ENCODE data around the gene GPR27. TPM values are rescaled to one million over a fixed set of nuclear protein-coding genes. Genes with fewer than 3 reads are reported as not detected.

GPR27 gene
- total RNA-seq, 1 experiment from 2014 or later, result 0.07 TPM

DNA sequence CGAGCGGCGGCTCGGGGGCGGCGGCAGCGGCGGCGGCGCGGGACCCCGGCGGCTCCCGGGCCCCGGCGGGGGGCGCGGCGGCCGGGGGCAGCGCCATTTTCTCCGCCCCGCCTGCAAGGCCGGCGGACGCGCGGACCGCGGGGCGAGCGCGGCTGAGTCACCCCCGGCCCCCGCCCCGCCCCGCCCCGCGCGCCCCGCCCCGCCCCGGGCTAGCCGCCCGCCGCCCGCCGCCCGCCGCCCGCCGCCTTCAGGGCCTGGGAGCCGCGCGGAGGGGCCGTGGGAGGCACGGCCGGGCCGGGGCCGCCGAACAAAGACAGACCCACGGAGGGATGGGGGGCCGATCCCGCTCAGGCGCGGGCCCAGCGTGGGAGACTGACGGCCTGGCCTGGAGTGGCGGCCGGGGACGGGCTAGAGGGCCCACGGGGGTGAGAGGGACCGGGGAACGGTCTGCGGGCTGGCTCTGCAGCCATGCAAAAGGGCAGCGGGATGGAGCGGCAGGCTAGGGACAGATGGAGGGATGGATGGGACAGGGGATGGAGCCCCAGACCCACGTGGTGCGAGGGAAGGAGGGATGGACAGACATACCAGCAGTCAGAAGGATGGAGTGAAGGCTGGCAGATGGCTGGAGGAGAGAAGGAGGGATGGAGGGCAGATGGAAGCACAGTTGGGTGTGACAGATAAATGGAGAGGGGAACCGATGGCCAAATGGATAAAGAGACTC lies 28.2 kb upstream of the GPR27 start, which contains the start of gene EIF4E3:
TSS of gene EIF4E3 (minus strand) at position 132 of the 721 bp plus-strand sequence. CDS start at position 97, 35 bp downstream.
- H3K4me1 ChIP-seq (ENCODE audit: insufficient read depth, low read length), result peaks cover 9% of the 10 kb centered on the region
- H4K20me1 ChIP-seq (ENCODE audit: low read length), result no peaks in the 10 kb centered on the region
- H3K4me2 ChIP-seq (ENCODE audit: low read length), result peak within 1 kb of the TSS; percentile 96
- H3K9me2 ChIP-seq (replicated peaks; ENCODE audit: low read length), result no peaks in the 10 kb centered on the region
- peak within 1 kb of the TSS; percentile 39; the same call in 1 of the 2 replicates for H3K9ac ChIP-seq (ENCODE audit: low read length)
- H2AFZ ChIP-seq (ENCODE audit: low read length), result peak within 1 kb of the TSS; percentile 98
- ATAC-seq (peak; percentile 61), DNase-seq (peak; percentile 35)
- TF ChIP-seq, protein P1, sequence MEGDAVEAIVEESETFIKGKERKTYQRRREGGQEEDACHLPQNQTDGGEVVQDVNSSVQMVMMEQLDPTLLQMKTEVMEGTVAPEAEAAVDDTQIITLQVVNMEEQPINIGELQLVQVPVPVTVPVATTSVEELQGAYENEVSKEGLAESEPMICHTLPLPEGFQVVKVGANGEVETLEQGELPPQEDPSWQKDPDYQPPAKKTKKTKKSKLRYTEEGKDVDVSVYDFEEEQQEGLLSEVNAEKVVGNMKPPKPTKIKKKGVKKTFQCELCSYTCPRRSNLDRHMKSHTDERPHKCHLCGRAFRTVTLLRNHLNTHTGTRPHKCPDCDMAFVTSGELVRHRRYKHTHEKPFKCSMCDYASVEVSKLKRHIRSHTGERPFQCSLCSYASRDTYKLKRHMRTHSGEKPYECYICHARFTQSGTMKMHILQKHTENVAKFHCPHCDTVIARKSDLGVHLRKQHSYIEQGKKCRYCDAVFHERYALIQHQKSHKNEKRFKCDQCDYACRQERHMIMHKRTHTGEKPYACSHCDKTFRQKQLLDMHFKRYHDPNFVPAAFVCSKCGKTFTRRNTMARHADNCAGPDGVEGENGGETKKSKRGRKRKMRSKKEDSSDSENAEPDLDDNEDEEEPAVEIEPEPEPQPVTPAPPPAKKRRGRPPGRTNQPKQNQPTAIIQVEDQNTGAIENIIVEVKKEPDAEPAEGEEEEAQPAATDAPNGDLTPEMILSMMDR (conservative IDR thresholded peaks at IDR 0.05; ENCODE audit: low read depth, low read length), result no peak
- TF ChIP-seq EZH2phosphoT487 (IDR thresholded peaks at IDR 0.05; ENCODE audit: borderline replicate concordance, low read length) (no peak), EZH2 (IDR thresholded peaks at IDR 0.05; ENCODE audit: low read length, unreplicated experiment) (no peak)
- H3K27me3 ChIP-seq (ENCODE audit: low read length), result no peaks in the 10 kb centered on the region; the same call in 1 of the 2 replicates
- H3K27ac ChIP-seq (ENCODE audit: low read length), result no peak within 1 kb of the TSS
- H3K36me3 ChIP-seq (ENCODE audit: low read depth, low read length), result no peaks in the 10 kb centered on the region
- no TSS peak for BruUV-seq (replicated peaks)
- ChIA-PET CTCF (interaction anchor here (1.1 kb wide), 1 partner anchor 15 kb away, joined by 6 read pairs; no protein-coding TSS in a partner anchor), POLR2A (ENCODE audit: unreplicated experiment) (no interaction called here)
- peak within 1 kb of the TSS; percentile 82 for H3K4me3 ChIP-seq (ENCODE audit: low read length)
- no peaks in the 10 kb centered on the region for H3K79me2 ChIP-seq (ENCODE audit: low read length)
- no peaks in the 10 kb centered on the region for H3F3A ChIP-seq (ENCODE audit: low read length, unreplicated experiment)
- intact Hi-C loops (cut with micrococcal nuclease), result loop anchor here (5.0 kb wide), 2 partner anchors 132 to 1097 kb away; no protein-coding TSS in a partner anchor
- H3K9me3 ChIP-seq (ENCODE audit: low read length), result no peaks in the 10 kb centered on the region

GRCh38 chr3:71726146-71726545 lies 27.5 kb upstream of the GPR27 start:
- no peaks in the 10 kb centered on the region for H3K9me2 ChIP-seq (replicated peaks; ENCODE audit: low read length)
- no TSS peak for BruUV-seq (replicated peaks)
- intact Hi-C loops (cut with micrococcal nuclease), result loop anchor here (5.0 kb wide), 2 partner anchors 131 to 1096 kb away; no protein-coding TSS in a partner anchor
- no peaks in the 10 kb centered on the region for H4K20me1 ChIP-seq (ENCODE audit: low read length)
- no peak overlapping the region for H3K27ac ChIP-seq (ENCODE audit: low read length)
- no peak overlapping the region for H3K4me2 ChIP-seq (ENCODE audit: low read length)
- ChIA-PET POLR2A (ENCODE audit: unreplicated experiment) (no interaction called here), CTCF (no interaction called here)
- DNase-seq (no peak), ATAC-seq (no peak)
- TF ChIP-seq, protein P1 (conservative IDR thresholded peaks at IDR 0.05; ENCODE audit: low read depth, low read length), result no peak
- TF ChIP-seq EZH2phosphoT487 (IDR thresholded peaks at IDR 0.05; ENCODE audit: borderline replicate concordance, low read length) (no peak), EZH2 (IDR thresholded peaks at IDR 0.05; ENCODE audit: low read length, unreplicated experiment) (no peak)
- H3K9ac ChIP-seq (ENCODE audit: low read length), result no peak overlapping the region
- no peaks in the 10 kb centered on the region for H3K9me3 ChIP-seq (ENCODE audit: low read length)
- no peak overlapping the region for H2AFZ ChIP-seq (ENCODE audit: low read length)
- H3K4me3 ChIP-seq (ENCODE audit: low read length), result no peak overlapping the region
- H3K79me2 ChIP-seq (ENCODE audit: low read length), result no peaks in the 10 kb centered on the region
- no peaks in the 10 kb centered on the region for H3K36me3 ChIP-seq (ENCODE audit: low read depth, low read length)
- H3F3A ChIP-seq (ENCODE audit: low read length, unreplicated experiment), result no peaks in the 10 kb centered on the region
- no peaks in the 10 kb centered on the region; the same call in 1 of the 2 replicates for H3K27me3 ChIP-seq (ENCODE audit: low read length)
- H3K4me1 ChIP-seq (ENCODE audit: insufficient read depth, low read length), result peaks cover 9% of the 10 kb centered on the region

Measured in PC-3 (cell line).